ENCODE results near the gene NAALAD2. TPM values are rescaled to one million over a fixed set of nuclear protein-coding genes. Genes with fewer than 3 reads are reported as not detected.
A peak's percentile ranks its signal among the peaks of the same experiment; 100 is the strongest.
"Not testable (repeated sequence)": the region's sequence is repeated elsewhere in the genome, so short reads cannot be mapped to it uniquely, and the experiment has no call there.

NAALAD2 gene
- 1 to 10 TPM in 1 of 4 donors, under 1 TPM in 3; 0.32 to 1.4 (median 0.61) TPM for total RNA-seq
- under 1 TPM; 0.20 to 0.45 (median 0.39) TPM for polyA plus RNA-seq
- long read RNA-seq, donor 1 = 0 reads
- long read RNA-seq, donor 2 = 0 reads

GRCh38 chr11:90134478-90135003 is at the start of gene NAALAD2:
Gene NAALAD2 (plus strand): TSS chr11:90134663. CDS start chr11:90134759, 96 bp downstream.
- DNase-seq = peak; percentile 39 to 75
- Histone ChIP-seq H3K4me3 (peak within 1 kb of the TSS; percentile 67), H3K27me3 (ENCODE audit: insufficient read depth in 3 of 3, low read length in 2 of 3) (peaks cover 0 to 18% (median 2%) of the 10 kb centered on the region in 3 donors), H3K27ac (no peak within 1 kb of the TSS), H3K36me3 (ENCODE audit: insufficient read depth in 1 of 2, low read depth in 1 of 2) (no peaks in the 10 kb centered on the region), H3K9me3 (no peaks in the 10 kb centered on the region), H3K4me1 (peaks cover 4% of the 10 kb centered on the region)
- TF ChIP-seq CTCF (IDR thresholded peaks at IDR 0.05) = no peak
- intact Hi-C loops (cut with DNase I) = no loop called here
- ATAC-seq = peak in 3 of 4 donors; percentile 33 to 79 (median 50)
- WGBS, 3 donors = 1 to 2% (median 2%) methylated on average over 25 of the region's 25 CpGs

GRCh38 chr11:90085650-90086049 is 48.8 kb upstream of the NAALAD2 start, which contains the start of gene UBTFL1:
Gene UBTFL1 (plus strand): TSS chr11:90085950. CDS start chr11:90085950, 0 bp downstream.
- H3K36me3 ChIP-seq (ENCODE audit: insufficient read depth in 1 of 2, low read depth in 1 of 2); H3K27me3 ChIP-seq (ENCODE audit: insufficient read depth in 3 of 3, low read length in 2 of 3); H3K9me3 ChIP-seq; H3K4me1 ChIP-seq; H3K4me3 ChIP-seq; ATAC-seq; H3K27ac ChIP-seq; intact Hi-C loops (cut with DNase I); DNase-seq: not testable (repeated sequence)
- 49 to 82% methylated on average over 2 to 3 of the region's 3 CpGs; no CpG with 5 or more reads in 1 of the 3 donors for WGBS, 3 donors

- H3K9me3 ChIP-seq; H3K27me3 ChIP-seq (ENCODE audit: insufficient read depth in 3 of 3, low read length in 2 of 3); DNase-seq; intact Hi-C loops (cut with DNase I); H3K27ac ChIP-seq; H3K4me3 ChIP-seq; H3K4me1 ChIP-seq; H3K36me3 ChIP-seq (ENCODE audit: insufficient read depth in 1 of 2, low read depth in 1 of 2); ATAC-seq: not testable (repeated sequence)
- WGBS, 3 donors = 24 to 60% (median 55%) methylated on average over 1 to 2 of the region's 2 CpGs
Observed at GRCh38 chr11:90088731-90089130, 45.7 kb upstream of the NAALAD2 start.

GRCh38 chr11:90095230-90095924 is 39.1 kb upstream of the NAALAD2 start:
- H3K4me3 ChIP-seq; intact Hi-C loops (cut with DNase I); H3K27ac ChIP-seq; H3K9me3 ChIP-seq; H3K27me3 ChIP-seq (ENCODE audit: insufficient read depth in 3 of 3, low read length in 2 of 3); ATAC-seq; H3K4me1 ChIP-seq; DNase-seq; H3K36me3 ChIP-seq (ENCODE audit: insufficient read depth in 1 of 2, low read depth in 1 of 2): not testable (repeated sequence)
- 89 to 95% (median 89%) methylated on average over 14 to 24 of the region's 28 CpGs for WGBS, 3 donors

GRCh38 chr11:90098261-90098660 is 36.2 kb upstream of the NAALAD2 start:
- ATAC-seq; H3K27ac ChIP-seq; DNase-seq; H3K9me3 ChIP-seq; H3K36me3 ChIP-seq (ENCODE audit: insufficient read depth in 1 of 2, low read depth in 1 of 2); H3K4me1 ChIP-seq; H3K4me3 ChIP-seq; intact Hi-C loops (cut with DNase I); H3K27me3 ChIP-seq (ENCODE audit: insufficient read depth in 3 of 3, low read length in 2 of 3): not testable (repeated sequence)
- WGBS, 3 donors = 74 to 78% (median 75%) methylated on average over 4 of the region's 4 CpGs

- Histone ChIP-seq H3K9me3 (peaks cover 2% of the 10 kb centered on the region), H3K36me3 (ENCODE audit: insufficient read depth in 1 of 2, low read depth in 1 of 2) (no peaks in the 10 kb centered on the region), H3K27me3 (ENCODE audit: insufficient read depth in 3 of 3, low read length in 2 of 3) (no peaks in the 10 kb centered on the region), H3K27ac (no peak overlapping the region), H3K4me3 (no peak overlapping the region), H3K4me1 (no peaks in the 10 kb centered on the region)
- DNase-seq = no peak
- 88 to 98% (median 98%) methylated on average over 3 of the region's 3 CpGs for WGBS, 3 donors
- intact Hi-C loops (cut with DNase I) = no loop called here
- ATAC-seq = no peak
- no peak for TF ChIP-seq CTCF (IDR thresholded peaks at IDR 0.05)
Observed at GRCh38 chr11:90100431-90100830, 34.0 kb upstream of the NAALAD2 start.

Data from psoas muscle (tissue), 8 donors.